Measurements from ENCODE around the gene PLCG2.
A peak's percentile ranks its signal among the peaks of the same experiment; 100 is the strongest.

The PLCG2 gene

DNA sequence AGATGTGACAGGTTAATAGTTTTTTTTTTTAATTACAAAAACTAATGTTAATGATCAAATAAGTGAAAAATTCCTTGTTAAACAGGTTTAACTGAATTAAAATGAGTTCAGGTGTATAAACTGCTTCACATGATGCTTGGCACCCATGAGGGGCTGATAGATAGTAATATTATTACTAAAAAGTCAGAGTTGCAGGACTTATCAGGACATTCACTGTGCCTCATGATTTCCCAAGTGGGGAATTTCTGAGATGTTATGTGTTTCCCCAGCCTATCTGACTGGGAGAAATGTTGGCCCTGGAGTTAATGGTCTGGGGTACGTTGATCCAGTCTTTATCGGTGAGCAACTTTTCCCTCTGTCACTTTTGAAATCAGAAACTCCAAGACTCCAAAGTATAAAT is 102.1 kb downstream of the PLCG2 start:
- Mint-ChIP-seq H3K27ac (no peak overlapping the region), H3K36me3 (ENCODE audit: low read depth) (no peaks in the 10 kb centered on the region), H3K27me3 (ENCODE audit: low read depth) (peaks cover 5% of the 10 kb centered on the region), H3K4me3 (no peak overlapping the region), H3K9me3 (peaks cover 8% of the 10 kb centered on the region), H3K4me1 (no peaks in the 10 kb centered on the region)
- TF ChIP-seq, protein P1, sequence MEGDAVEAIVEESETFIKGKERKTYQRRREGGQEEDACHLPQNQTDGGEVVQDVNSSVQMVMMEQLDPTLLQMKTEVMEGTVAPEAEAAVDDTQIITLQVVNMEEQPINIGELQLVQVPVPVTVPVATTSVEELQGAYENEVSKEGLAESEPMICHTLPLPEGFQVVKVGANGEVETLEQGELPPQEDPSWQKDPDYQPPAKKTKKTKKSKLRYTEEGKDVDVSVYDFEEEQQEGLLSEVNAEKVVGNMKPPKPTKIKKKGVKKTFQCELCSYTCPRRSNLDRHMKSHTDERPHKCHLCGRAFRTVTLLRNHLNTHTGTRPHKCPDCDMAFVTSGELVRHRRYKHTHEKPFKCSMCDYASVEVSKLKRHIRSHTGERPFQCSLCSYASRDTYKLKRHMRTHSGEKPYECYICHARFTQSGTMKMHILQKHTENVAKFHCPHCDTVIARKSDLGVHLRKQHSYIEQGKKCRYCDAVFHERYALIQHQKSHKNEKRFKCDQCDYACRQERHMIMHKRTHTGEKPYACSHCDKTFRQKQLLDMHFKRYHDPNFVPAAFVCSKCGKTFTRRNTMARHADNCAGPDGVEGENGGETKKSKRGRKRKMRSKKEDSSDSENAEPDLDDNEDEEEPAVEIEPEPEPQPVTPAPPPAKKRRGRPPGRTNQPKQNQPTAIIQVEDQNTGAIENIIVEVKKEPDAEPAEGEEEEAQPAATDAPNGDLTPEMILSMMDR (IDR thresholded peaks at IDR 0.05; ENCODE audit: unreplicated experiment in 3 of 3), result no peak

DNA sequence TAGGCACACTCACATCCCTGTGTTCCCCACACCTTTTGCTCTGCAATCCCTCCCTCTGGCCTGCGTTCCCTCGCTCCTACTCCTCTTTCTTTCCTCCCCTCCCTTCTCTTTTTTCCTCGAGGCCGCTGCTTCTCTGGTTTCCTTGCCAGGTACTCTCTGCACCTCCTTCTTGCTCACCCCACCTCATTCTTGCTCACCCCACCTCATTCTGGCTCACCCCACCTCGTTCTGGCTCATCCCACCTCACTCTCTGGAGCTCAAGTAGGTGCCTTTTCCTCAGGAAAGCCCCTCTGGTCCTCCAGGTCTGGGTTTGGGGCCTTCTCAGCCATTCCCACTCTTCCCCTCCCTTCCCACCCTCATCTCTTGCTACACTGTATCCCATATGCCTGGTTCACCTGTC is 103.5 kb downstream of the PLCG2 start:
- Mint-ChIP-seq H3K9me3 (peaks cover 8% of the 10 kb centered on the region), H3K4me3 (no peak overlapping the region), H3K36me3 (ENCODE audit: low read depth) (no peaks in the 10 kb centered on the region), H3K4me1 (no peaks in the 10 kb centered on the region), H3K27ac (no peak overlapping the region), H3K27me3 (ENCODE audit: low read depth) (peaks cover 4% of the 10 kb centered on the region)
- TF ChIP-seq, protein P1 (IDR thresholded peaks at IDR 0.05; ENCODE audit: unreplicated experiment in 3 of 3), result no peak

DNA sequence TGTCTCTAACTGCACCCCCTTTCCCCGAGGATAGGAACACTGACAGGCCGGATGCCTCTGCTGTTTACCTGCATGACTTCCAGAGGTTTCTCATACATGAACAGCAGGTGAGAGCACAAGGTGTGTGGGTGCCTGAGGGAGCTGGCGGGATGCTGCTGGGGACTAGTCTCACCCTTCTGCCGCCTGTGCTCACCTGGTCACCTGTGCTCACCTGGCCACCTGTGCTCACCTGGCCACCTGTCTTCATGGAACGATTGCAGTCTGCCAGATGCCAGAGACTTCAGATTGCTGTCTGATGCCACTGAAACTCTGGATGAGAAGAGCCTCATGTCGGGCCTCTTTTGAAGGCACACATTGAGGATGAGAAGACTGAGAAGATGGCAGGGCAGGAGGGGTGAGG is 104.1 kb downstream of the PLCG2 start:
- Mint-ChIP-seq H3K9me3 (peaks cover 8% of the 10 kb centered on the region), H3K27ac (no peak overlapping the region), H3K4me1 (no peaks in the 10 kb centered on the region), H3K4me3 (no peak overlapping the region), H3K27me3 (ENCODE audit: low read depth) (peaks cover 4% of the 10 kb centered on the region), H3K36me3 (ENCODE audit: low read depth) (no peaks in the 10 kb centered on the region)
- TF ChIP-seq, protein P1 (IDR thresholded peaks at IDR 0.05; ENCODE audit: unreplicated experiment in 3 of 3), result no peak

DNA sequence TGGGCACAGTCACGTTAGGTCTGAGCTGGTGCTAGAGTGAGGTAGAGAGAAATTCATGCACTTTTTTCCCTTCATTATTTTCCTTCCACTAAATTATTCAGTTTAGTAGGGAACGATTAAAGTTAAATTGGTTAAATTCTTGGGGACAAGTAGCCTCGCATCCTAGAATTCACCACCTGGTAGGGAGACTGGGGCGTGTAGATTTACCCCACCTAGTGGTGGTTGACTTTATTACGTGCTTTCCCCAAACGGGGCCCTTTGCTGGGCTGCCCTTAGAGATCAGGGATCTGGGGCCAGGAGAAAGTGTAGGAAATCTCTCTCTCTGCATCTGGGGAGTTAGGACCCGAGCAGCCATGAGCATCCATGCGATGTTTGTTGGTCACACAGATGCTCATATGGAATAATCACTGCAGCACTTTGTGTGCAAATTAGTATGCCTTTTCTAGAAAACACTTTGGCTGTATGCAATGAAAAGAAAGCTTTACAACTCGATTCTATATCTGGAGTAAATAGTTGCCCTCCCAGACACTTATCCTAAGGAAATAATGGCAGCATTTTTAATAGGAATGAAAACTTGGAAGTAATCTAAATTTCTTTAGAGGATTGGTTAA is 107.0 kb downstream of the PLCG2 start:
- peaks cover 8% of the 10 kb centered on the region for H3K9me3 Mint-ChIP-seq

DNA sequence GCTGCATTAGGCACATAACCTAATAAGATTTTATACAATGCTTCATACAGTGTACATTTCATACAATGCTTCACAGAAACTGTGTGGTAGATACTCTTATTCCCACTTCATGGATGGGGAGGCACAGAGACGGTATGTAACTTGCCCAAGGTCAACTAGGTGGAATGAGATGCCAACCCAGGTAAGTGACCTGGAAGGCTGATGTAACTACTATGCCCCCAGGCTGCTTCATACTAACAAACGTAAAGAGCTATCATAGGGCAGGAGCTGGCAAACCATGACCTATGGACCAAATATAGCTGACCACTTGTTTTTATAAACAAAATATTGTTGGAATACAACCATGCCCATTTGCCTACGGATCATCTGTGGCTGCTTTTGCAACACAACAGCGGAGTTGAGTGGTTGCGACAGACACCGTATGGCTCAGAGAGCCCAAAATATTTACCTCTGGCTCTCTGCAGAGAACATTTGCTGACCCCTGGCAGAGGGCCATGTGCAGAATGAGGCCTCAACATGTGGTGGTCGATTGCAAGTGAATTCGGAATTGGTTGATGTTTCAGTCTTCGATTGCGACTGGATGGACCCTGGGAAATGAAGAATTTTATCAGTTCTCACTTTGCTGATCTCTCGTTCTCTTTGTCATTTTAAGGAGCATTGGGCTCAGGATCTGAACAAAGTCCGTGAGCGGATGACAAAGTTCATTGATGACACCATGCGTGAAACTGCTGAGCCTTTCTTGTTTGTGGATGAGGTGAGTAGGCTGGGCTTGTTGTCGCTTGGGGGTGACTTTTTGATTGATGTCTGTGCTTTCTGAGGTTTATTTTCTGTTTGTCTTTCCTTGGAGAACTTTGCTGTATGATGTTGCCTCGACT is 109.7 kb downstream of the PLCG2 start:
- H3K4me3 Mint-ChIP-seq, result no peak overlapping the region
- no peaks in the 10 kb centered on the region for H3K36me3 Mint-ChIP-seq (ENCODE audit: low read depth)
- H3K4me1 Mint-ChIP-seq, result no peaks in the 10 kb centered on the region
- H3K9me3 Mint-ChIP-seq, result peaks cover 8% of the 10 kb centered on the region
- peaks cover 3% of the 10 kb centered on the region for H3K27me3 Mint-ChIP-seq (ENCODE audit: low read depth)
- TF ChIP-seq, protein P1 (IDR thresholded peaks at IDR 0.05; ENCODE audit: unreplicated experiment in 3 of 3), result no peak
- H3K27ac Mint-ChIP-seq, result no peak overlapping the region

More for the DNA sequence above, 107.0 kb downstream of the PLCG2 start:
- Mint-ChIP-seq H3K36me3 (ENCODE audit: low read depth) (no peaks in the 10 kb centered on the region), H3K4me3 (no peak overlapping the region), H3K4me1 (no peaks in the 10 kb centered on the region), H3K27ac (no peak overlapping the region), H3K27me3 (ENCODE audit: low read depth) (no peaks in the 10 kb centered on the region)
- TF ChIP-seq, protein P1 (IDR thresholded peaks at IDR 0.05; ENCODE audit: unreplicated experiment in 3 of 3), result peak in 2 of 3 experiments; percentile 21 to 41
